CD4-positive, alpha-beta T cell (primary cell): ENCODE data around the gene MAJIN. TPM values are rescaled to one million over a fixed set of nuclear protein-coding genes. Genes with fewer than 3 reads are reported as not detected.

Experiments used
- ATAC-seq: fragments of 200-7000 bp; cut with Tn5 transposase; one replicate; pipeline ENCODE4 v1.10.0; 2022; ENCODE audit warnings: mild to moderate bottlenecking; ENCODE audit not compliant: poor library complexity
- CTCF ChIA-PET: fragments of 350-600 bp; sonication (Branson Sonifier 250); formaldehyde crosslinking; loops from one replicate; lab custom pipeline; 2021; ENCODE audit warnings: antibody characterized with exemption, inconsistent platforms; lab: Charles Lee
- POLR2A ChIA-PET: fragments of 350-600 bp; sonication (Branson Sonifier 250); formaldehyde crosslinking; loops from one replicate; lab custom pipeline; 2021; ENCODE audit warnings: antibody characterized with exemption, inconsistent platforms; lab: Charles Lee
- DNase-seq, 14 experiments: peaks; one replicate each; pipeline ENCODE4 v3.0.0-alpha.2; 2013 to 2020; ENCODE audit warnings: mixed read lengths in 2 of 14
- H3K27ac ChIP-seq, 2 donors: one replicate each; pipeline versions ENCODE4 v1.5.1 to v1.7.0; 2013; ENCODE audit warnings: low read length in 2 of 2, low read depth in 1 of 2, mild to moderate bottlenecking in 1 of 2
- H3K27me3 ChIP-seq, 2 experiments: 1 replicate in 1 of 2; 2 replicates in 1 of 2; pipeline versions ENCODE4 v1.6.1 to v1.7.0; 2013; ENCODE audit warnings: low read length in 2 of 2, control low read depth in 1 of 2, mild to moderate bottlenecking in 1 of 2, moderate library complexity in 1 of 2; ENCODE audit not compliant: insufficient read depth in 2 of 2, control insufficient read depth in 1 of 2
- H3K36me3 ChIP-seq: one replicate; pipeline ENCODE4 v1.6.1; 2013; ENCODE audit warnings: low read length, control low read depth; ENCODE audit not compliant: insufficient read depth
- H3K4me1 ChIP-seq: one replicate; pipeline ENCODE4 v1.6.1; 2013; ENCODE audit warnings: low read length, control low read depth; ENCODE audit not compliant: insufficient read depth
- H3K4me3 ChIP-seq: one replicate; pipeline ENCODE4 v1.5.1; 2013; ENCODE audit warnings: mild to moderate bottlenecking, low read length, moderate library complexity
- H3K9me3 ChIP-seq, 2 experiments: 1 replicate in 1 of 2; 2 replicates in 1 of 2; pipeline versions ENCODE4 v1.6.1 to v1.7.0; 2013; ENCODE audit warnings: low read length in 2 of 2, mild to moderate bottlenecking in 2 of 2, control low read depth in 1 of 2, moderate library complexity in 1 of 2; ENCODE audit not compliant: control insufficient read depth in 1 of 2, insufficient read depth in 1 of 2
- H3K27ac Mint-ChIP-seq: one replicate; pipeline ENCODE4 v1.8.0; 2020; ENCODE audit warnings: mixed read lengths
- H3K27me3 Mint-ChIP-seq: one replicate; pipeline ENCODE4 v1.8.0; 2021; ENCODE audit warnings: mixed read lengths
- H3K36me3 Mint-ChIP-seq: one replicate; pipeline ENCODE4 v1.8.0; 2021; ENCODE audit warnings: low read depth, mixed read lengths
- H3K4me1 Mint-ChIP-seq: one replicate; pipeline ENCODE4 v1.8.0; 2021; ENCODE audit warnings: low read depth, mixed read lengths
- H3K4me3 Mint-ChIP-seq: one replicate; pipeline ENCODE4 v1.8.0; 2020; ENCODE audit warnings: mild to moderate bottlenecking, mixed read lengths
- H3K9me3 Mint-ChIP-seq: one replicate; pipeline ENCODE4 v1.8.0; 2020; ENCODE audit warnings: mixed read lengths
- intact Hi-C, 2 experiments: fragments of 100-400 bp; cut with DNase I in 1 of 2; cut with micrococcal nuclease in 1 of 2; formaldehyde crosslinking; loops; one replicate each; pipeline versions ENCODE4 v1.15.1 to v1.9.0; 2023 to 2025; cut with DNase I, micrococcal nuclease
- total RNA-seq, 174 experiments: library from RNA in 2 of 174; stranded (reverse) in 2 of 174; gene quantifications; one replicate each; pipeline ENCODE4 v1.2.3 and lab custom pipeline; 2021 to 2026
- TF ChIP-seq, protein P1 (sequence below): fragments of 200-600 bp; IDR thresholded peaks from one replicate; pipeline ENCODE4 v1.8.0; 2022; ENCODE audit warnings: antibody characterized with exemption, mild to moderate bottlenecking

MAJIN gene
- total RNA-seq, 2 experiments from 2014 or later, result 0.50 to 0.55 TPM

DNA sequence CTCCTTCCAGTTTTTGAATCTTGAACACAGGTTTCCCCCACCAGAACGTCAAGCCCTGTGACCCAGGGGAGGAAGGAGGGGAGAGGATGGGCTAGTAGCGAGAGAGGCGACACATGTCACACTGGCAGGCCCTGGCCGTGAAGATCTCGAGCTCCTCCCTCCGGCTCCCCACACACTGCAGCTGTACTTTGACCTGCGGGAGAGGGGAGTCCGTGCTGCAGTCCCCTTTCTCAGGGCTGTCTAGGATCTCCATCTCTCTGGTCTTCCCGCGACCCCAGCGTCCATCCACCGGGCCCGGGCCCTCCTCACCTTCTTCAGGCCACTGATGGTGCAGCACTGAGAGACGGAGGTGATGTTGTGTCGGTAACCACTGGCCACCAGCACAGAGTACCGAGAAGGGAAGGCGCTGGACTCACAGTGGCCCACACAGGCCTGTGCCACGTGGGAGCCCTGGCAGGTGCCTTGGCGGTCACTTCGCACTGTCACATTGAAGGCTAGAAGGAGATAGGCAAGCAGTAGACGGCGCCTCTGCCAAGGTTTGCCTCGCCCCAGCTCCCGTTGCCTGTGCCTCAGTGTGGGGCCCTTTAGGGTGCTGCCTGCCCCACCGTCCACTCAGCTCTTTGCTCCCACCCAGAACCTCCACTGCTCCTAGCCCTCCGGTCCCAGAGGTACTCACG, 37.1 kb downstream of the MAJIN start:
- intact Hi-C loops, result loop anchor here in 1 of 2 experiments (5.0 kb wide), 1 partner anchor 67 kb away; no protein-coding TSS in a partner anchor
- Histone ChIP-seq H3K9me3 (no peaks in the 10 kb centered on the region), H3K27me3 (no peaks in the 10 kb centered on the region), H3K27ac (no peak overlapping the region), H3K4me1 (no peaks in the 10 kb centered on the region), H3K36me3 (peaks cover 34% of the 10 kb centered on the region), H3K4me3 (no peak overlapping the region)
- no peak for DNase-seq
- POLR2A ChIA-PET, result no interaction called here
- CTCF ChIA-PET, result no interaction called here
- peaks cover 40% of the 10 kb centered on the region for H3K36me3 Mint-ChIP-seq
- no peaks in the 10 kb centered on the region for H3K27me3 Mint-ChIP-seq
- no peak overlapping the region for H3K4me3 Mint-ChIP-seq
- H3K4me1 Mint-ChIP-seq, result no peaks in the 10 kb centered on the region
- no peak for ATAC-seq
- H3K27ac Mint-ChIP-seq, result no peak overlapping the region
- TF ChIP-seq, protein P1, sequence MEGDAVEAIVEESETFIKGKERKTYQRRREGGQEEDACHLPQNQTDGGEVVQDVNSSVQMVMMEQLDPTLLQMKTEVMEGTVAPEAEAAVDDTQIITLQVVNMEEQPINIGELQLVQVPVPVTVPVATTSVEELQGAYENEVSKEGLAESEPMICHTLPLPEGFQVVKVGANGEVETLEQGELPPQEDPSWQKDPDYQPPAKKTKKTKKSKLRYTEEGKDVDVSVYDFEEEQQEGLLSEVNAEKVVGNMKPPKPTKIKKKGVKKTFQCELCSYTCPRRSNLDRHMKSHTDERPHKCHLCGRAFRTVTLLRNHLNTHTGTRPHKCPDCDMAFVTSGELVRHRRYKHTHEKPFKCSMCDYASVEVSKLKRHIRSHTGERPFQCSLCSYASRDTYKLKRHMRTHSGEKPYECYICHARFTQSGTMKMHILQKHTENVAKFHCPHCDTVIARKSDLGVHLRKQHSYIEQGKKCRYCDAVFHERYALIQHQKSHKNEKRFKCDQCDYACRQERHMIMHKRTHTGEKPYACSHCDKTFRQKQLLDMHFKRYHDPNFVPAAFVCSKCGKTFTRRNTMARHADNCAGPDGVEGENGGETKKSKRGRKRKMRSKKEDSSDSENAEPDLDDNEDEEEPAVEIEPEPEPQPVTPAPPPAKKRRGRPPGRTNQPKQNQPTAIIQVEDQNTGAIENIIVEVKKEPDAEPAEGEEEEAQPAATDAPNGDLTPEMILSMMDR, result no peak
- H3K9me3 Mint-ChIP-seq, result no peaks in the 10 kb centered on the region

DNA sequence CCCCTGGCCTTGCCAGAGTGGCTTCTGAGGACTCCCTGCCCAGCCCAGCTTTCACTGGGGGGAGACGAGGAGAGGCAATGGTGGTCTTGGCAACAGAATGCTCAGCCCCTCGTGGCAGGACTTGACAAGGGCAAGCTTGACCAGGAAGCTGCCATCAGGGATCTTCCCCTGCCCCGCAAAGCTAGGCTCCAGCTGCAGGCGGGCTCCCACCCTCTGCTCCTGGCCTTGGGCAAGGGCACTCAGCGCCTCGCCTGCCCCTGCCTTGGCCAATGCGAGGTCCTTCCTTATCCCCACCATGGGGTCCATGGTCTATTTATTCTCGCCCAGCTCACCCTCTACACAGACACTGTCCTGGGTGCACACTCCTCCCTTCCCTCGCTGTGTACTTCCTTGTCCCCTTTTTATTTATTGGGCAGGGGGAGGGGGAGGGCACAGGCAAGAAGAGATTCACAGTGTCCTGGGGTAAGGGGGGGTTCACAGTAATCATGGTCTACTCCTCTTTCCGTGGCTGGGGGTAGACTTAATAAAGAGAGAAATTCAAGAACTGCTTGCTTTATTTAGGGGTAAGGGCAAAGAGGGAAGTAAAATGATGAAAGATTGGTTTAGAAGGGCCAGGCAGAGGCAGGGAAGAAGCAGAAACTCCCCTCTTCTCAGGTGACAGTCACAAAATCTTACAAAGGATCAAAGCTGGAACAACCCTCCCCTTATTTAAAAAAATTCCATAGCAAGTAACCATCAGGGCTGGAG, 37.8 kb downstream of the MAJIN start:
- Histone ChIP-seq H3K4me1 (no peaks in the 10 kb centered on the region), H3K27me3 (no peaks in the 10 kb centered on the region), H3K4me3 (no peak overlapping the region), H3K27ac (no peak overlapping the region), H3K9me3 (no peaks in the 10 kb centered on the region), H3K36me3 (peaks cover 35% of the 10 kb centered on the region)
- intact Hi-C loops, result no loop called here
- Mint-ChIP-seq H3K27ac (no peak overlapping the region), H3K27me3 (no peaks in the 10 kb centered on the region), H3K4me1 (no peaks in the 10 kb centered on the region), H3K4me3 (no peak overlapping the region), H3K36me3 (peaks cover 42% of the 10 kb centered on the region), H3K9me3 (no peaks in the 10 kb centered on the region)
- ATAC-seq (no peak), DNase-seq (no peak)
- ChIA-PET CTCF (interaction anchor here (1.2 kb wide), 1 partner anchor 10 kb away, joined by 3 read pairs; no protein-coding TSS in a partner anchor), POLR2A (no interaction called here)
- TF ChIP-seq, protein P1, result no peak

DNA sequence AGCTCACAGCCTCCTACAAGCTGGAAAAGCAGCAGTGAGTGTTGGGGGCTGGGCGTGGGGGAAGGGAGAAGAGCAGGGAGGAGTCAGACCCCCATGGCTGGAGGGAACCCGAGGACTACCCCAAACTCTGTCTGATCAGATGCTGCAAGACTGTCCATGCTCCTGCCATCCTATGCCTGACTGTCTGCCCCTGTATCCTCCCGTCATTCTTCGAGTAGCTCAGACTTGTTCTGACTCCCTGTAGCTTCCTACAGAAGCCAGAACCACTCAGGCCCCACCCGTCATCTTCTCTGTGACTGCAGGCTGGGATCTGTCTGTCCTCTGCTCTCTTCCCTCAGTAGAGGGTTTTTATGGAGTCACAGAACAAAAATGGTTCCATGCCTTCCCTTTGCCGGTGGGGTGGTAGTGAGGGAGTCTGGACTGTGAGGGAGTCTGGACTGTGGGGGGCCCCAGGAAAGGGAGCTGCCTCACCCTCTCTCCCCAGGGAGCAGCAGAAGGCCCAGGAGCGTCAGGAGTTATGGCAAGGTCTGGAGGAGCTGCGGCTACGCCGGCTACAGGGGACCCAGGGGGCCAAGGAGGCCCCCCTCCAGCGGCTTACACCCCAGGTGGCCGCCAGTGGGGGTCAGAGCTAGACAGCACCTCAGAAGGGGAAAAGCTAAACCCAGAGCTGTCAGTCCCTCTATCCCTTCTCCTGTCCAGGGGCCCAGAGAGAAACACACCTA, 38.5 kb downstream of the MAJIN start:
- Mint-ChIP-seq H3K4me3 (no peak overlapping the region), H3K4me1 (no peaks in the 10 kb centered on the region), H3K27me3 (no peaks in the 10 kb centered on the region), H3K27ac (no peak overlapping the region), H3K9me3 (no peaks in the 10 kb centered on the region), H3K36me3 (peaks cover 42% of the 10 kb centered on the region)
- Histone ChIP-seq H3K4me1 (no peaks in the 10 kb centered on the region), H3K36me3 (peaks cover 38% of the 10 kb centered on the region), H3K27ac (no peak overlapping the region), H3K9me3 (no peaks in the 10 kb centered on the region), H3K4me3 (no peak overlapping the region), H3K27me3 (no peaks in the 10 kb centered on the region)
- intact Hi-C loops, result no loop called here
- DNase-seq (no peak), ATAC-seq (no peak)
- TF ChIP-seq, protein P1, result no peak
- ChIA-PET CTCF (interaction anchor here (1.2 kb wide), 1 partner anchor 10 kb away, joined by 3 read pairs; no protein-coding TSS in a partner anchor), POLR2A (no interaction called here)
